C4-2B (cell line): ENCODE measurements around the gene ITGAX.

Experiments used
- ZFX ChIP-seq: fragments of 450-650 bp; IDR thresholded peaks from 2 replicates; pipeline ENCODE4 v1.6.1; 2017
- TF ChIP-seq, protein P1 (sequence below): fragments of 450-650 bp; conservative IDR thresholded peaks from 2 replicates; pipeline ENCODE4 v1.5.1; 2017; ENCODE audit warnings: mild to moderate bottlenecking

DNA sequence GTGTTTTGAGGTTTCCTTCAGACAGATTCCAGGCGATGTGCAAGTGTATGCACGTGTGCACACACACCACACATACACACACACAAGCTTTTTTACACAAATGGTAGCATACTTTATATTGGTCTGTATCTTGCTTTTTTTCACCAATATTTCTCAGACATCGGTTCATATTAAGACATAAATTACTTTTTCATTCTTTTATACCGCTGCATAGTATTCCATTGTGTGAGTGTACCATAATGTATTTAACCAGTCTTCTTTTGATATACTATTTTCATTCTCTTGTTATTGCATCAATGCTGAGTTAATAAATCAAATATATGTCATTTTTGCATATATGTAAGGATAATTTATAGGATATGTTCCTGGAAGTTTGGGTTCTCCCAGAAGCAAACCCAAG is 22.4 kb upstream of the ITGAX start:
- TF ChIP-seq, protein P1, sequence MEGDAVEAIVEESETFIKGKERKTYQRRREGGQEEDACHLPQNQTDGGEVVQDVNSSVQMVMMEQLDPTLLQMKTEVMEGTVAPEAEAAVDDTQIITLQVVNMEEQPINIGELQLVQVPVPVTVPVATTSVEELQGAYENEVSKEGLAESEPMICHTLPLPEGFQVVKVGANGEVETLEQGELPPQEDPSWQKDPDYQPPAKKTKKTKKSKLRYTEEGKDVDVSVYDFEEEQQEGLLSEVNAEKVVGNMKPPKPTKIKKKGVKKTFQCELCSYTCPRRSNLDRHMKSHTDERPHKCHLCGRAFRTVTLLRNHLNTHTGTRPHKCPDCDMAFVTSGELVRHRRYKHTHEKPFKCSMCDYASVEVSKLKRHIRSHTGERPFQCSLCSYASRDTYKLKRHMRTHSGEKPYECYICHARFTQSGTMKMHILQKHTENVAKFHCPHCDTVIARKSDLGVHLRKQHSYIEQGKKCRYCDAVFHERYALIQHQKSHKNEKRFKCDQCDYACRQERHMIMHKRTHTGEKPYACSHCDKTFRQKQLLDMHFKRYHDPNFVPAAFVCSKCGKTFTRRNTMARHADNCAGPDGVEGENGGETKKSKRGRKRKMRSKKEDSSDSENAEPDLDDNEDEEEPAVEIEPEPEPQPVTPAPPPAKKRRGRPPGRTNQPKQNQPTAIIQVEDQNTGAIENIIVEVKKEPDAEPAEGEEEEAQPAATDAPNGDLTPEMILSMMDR: no peak
- no peak for TF ChIP-seq ZFX
